ENCODE measurements around the gene BRD4. TPM values are rescaled to one million over a fixed set of nuclear protein-coding genes. Genes with fewer than 3 reads are reported as not detected.

BRD4 gene
- total and polyA plus RNA-seq, 10 of the 15 experiments (the other 5 are each of a cell fraction or from before 2014, with no cell fraction given) = 5.3 to 84.4 (median 11.8) TPM

GRCh38 chr19:15255359-15255990, 76.9 kb downstream of the BRD4 start:
- Histone ChIP-seq H3K4me1 (ENCODE audit: control insufficient read depth, insufficient read depth, low read length) (no peaks in the 10 kb centered on the region), H3K4me2 (ENCODE audit: control insufficient read depth, insufficient read depth) (no peak overlapping the region), H4K20me1 (ENCODE audit: control insufficient read depth, insufficient read depth) (peaks cover 9% of the 10 kb centered on the region), H2AFZ (ENCODE audit: control insufficient read depth, low read depth, low read length) (no peak overlapping the region), H3K4me3 (no peak overlapping the region), H3K36me3 (ENCODE audit: control insufficient read depth in 2 of 2, insufficient read depth in 2 of 2, low read length in 1 of 2) (peaks cover 49 to 72% of the 10 kb centered on the region in 2 experiments), H3K9ac (ENCODE audit: control insufficient read depth, insufficient read depth, low read length) (no peak overlapping the region), H3K27ac (ENCODE audit: control insufficient read depth, insufficient read depth) (no peak overlapping the region), H3K79me2 (ENCODE audit: control insufficient read depth, insufficient read depth, low read length) (no peaks in the 10 kb centered on the region), H3K27me3 (replicated peaks in 1 of 2; ENCODE audit: control insufficient read depth in 2 of 2, insufficient read depth in 2 of 2, low read length in 1 of 2) (no peaks in the 10 kb centered on the region), H3K9me3 (replicated peaks; ENCODE audit: control insufficient read depth, insufficient read depth, low read length) (no peaks in the 10 kb centered on the region)
- TF ChIP-seq SUPT20H (IDR thresholded peaks at IDR 0.05; ENCODE audit: borderline replicate concordance, control insufficient read depth, low read depth, low read length) = no peak
- WGBS (ENCODE audit: insufficient coverage, insufficient replicate concordance, low lambda C conversion rate, missing lambda C conversion rate) = 98% methylated on average over 22 of the region's 22 CpGs
- ChIA-PET CTCF (no interaction called here), SMC1A (ENCODE audit: uncharacterized antibody, unreplicated experiment) (no interaction called here), POLR2A (no interaction called here), RAD21 (ENCODE audit: unreplicated experiment) (no interaction called here)
- intact Hi-C loops (cut with micrococcal nuclease; ENCODE audit: unreplicated experiment) = no loop called here
- FAIRE-seq (no peak), DNase-seq (ENCODE audit: low read depth, low spot score) (no peak), ATAC-seq (no peak)
- in situ Hi-C loops (cut with MboI) = no loop called here
- BruUV-seq (replicated peaks) = no TSS peak

GRCh38 chr19:15254547-15254946, 77.8 kb downstream of the BRD4 start:
- Histone ChIP-seq H3K36me3 (ENCODE audit: control insufficient read depth in 2 of 2, insufficient read depth in 2 of 2, low read length in 1 of 2) (peaks cover 49 to 72% of the 10 kb centered on the region in 2 experiments), H3K4me2 (ENCODE audit: control insufficient read depth, insufficient read depth) (no peak overlapping the region), H2AFZ (ENCODE audit: control insufficient read depth, low read depth, low read length) (no peak overlapping the region), H4K20me1 (ENCODE audit: control insufficient read depth, insufficient read depth) (peaks cover 9% of the 10 kb centered on the region), H3K4me3 (no peak overlapping the region), H3K27me3 (replicated peaks in 1 of 2; ENCODE audit: control insufficient read depth in 2 of 2, insufficient read depth in 2 of 2, low read length in 1 of 2) (no peaks in the 10 kb centered on the region), H3K4me1 (ENCODE audit: control insufficient read depth, insufficient read depth, low read length) (no peaks in the 10 kb centered on the region), H3K9ac (ENCODE audit: control insufficient read depth, insufficient read depth, low read length) (no peak overlapping the region), H3K27ac (ENCODE audit: control insufficient read depth, insufficient read depth) (no peak overlapping the region), H3K9me3 (replicated peaks; ENCODE audit: control insufficient read depth, insufficient read depth, low read length) (no peaks in the 10 kb centered on the region), H3K79me2 (ENCODE audit: control insufficient read depth, insufficient read depth, low read length) (no peaks in the 10 kb centered on the region)
- FAIRE-seq (no peak), DNase-seq (ENCODE audit: low read depth, low spot score) (no peak), ATAC-seq (no peak)
- intact Hi-C loops (cut with micrococcal nuclease; ENCODE audit: unreplicated experiment) (no loop called here), in situ Hi-C loops (cut with MboI) (no loop called here)
- POLR2A ChIA-PET = no interaction called here
- RAD21 ChIA-PET (ENCODE audit: unreplicated experiment) = no interaction called here
- no TSS peak for BruUV-seq (replicated peaks)
- CTCF ChIA-PET = no interaction called here
- SMC1A ChIA-PET (ENCODE audit: uncharacterized antibody, unreplicated experiment) = no interaction called here
- 96% methylated on average over 10 of the region's 10 CpGs for WGBS (ENCODE audit: insufficient coverage, insufficient replicate concordance, low lambda C conversion rate, missing lambda C conversion rate)
- no peak for TF ChIP-seq ZNF592 (IDR thresholded peaks at IDR 0.05)
- peak; percentile 35; the same call in 1 of the 2 replicates for TF ChIP-seq POLR2A (IDR thresholded peaks at IDR 0.05; ENCODE audit: low read depth, low read length)
- TF ChIP-seq PAX8 (IDR thresholded peaks at IDR 0.05) = no peak
- no peak for TF ChIP-seq CHD4 (IDR thresholded peaks at IDR 0.05)
